Upper lobe of right lung (tissue), 1 donor: Measurements from ENCODE around the gene SERPINI1. TPM values are rescaled to one million over a fixed set of nuclear protein-coding genes. Genes with fewer than 3 reads are reported as not detected.
"Not testable (repeated sequence)": the region's sequence is repeated elsewhere in the genome, so short reads cannot be mapped to it uniquely, and the experiment has no call there.

ENCODE experiments used
- ATAC-seq: fragments of 200-7000 bp; cut with Tn5 transposase; one replicate; pipeline ENCODE4 v1.9.1; 2020; ENCODE audit warnings: mild to moderate bottlenecking, moderate library complexity
- DNase-seq: peaks from one replicate; pipeline ENCODE4 v3.0.0-alpha.2; 2020
- H3K27ac ChIP-seq: fragments of 200-600 bp; one replicate; pipeline ENCODE4 v1.8.0; 2022
- H3K27me3 ChIP-seq: fragments of 200-600 bp; one replicate; pipeline ENCODE4 v1.8.0; 2022; ENCODE audit warnings: mild to moderate bottlenecking
- H3K36me3 ChIP-seq: fragments of 200-600 bp; one replicate; pipeline ENCODE4 v1.8.0; 2022
- H3K4me1 ChIP-seq: fragments of 200-600 bp; one replicate; pipeline ENCODE4 v1.8.0; 2022
- H3K4me3 ChIP-seq: fragments of 200-600 bp; one replicate; pipeline ENCODE4 v1.8.0; 2022; ENCODE audit warnings: mild to moderate bottlenecking
- H3K9me3 ChIP-seq: fragments of 200-600 bp; one replicate; pipeline ENCODE4 v1.8.0; 2022
- CTCF ChIP-seq: fragments of 200-600 bp; IDR thresholded peaks from one replicate; pipeline ENCODE4 v1.8.0; 2022; ENCODE audit warnings: antibody characterized with exemption
- intact Hi-C: fragments of 100-400 bp; cut with DNase I; formaldehyde crosslinking; loops from one replicate; pipeline ENCODE4 v1.11.0; 2022
- total RNA-seq: library from RNA; stranded (reverse); fragmentation: NEBNext Ultra II Directional; extraction: Animal tissue kit (Norgen Biotek cat#: 25700); gene quantifications from one replicate; pipeline ENCODE4 v1.2.1, GENCODE V29; 2021
- donor health status: DM: no; HTN: yes; CAD: no; lungs with severe emphysema.

SERPINI1 gene
- total RNA-seq, 1 donor from 2014 or later: 7.1 TPM

- H3K27me3 ChIP-seq: no peaks in the 10 kb centered on the region
- H3K9me3 ChIP-seq: no peaks in the 10 kb centered on the region
- no peak overlapping the region for H3K4me3 ChIP-seq
- DNase-seq (no peak), ATAC-seq (peak; percentile 26)
- intact Hi-C loops: no loop called here
- no peak overlapping the region for H3K27ac ChIP-seq
- H3K4me1 ChIP-seq: peaks cover 2% of the 10 kb centered on the region
- no peaks in the 10 kb centered on the region for H3K36me3 ChIP-seq
- TF ChIP-seq CTCF: no peak
Measured at GRCh38 chr3:167820102-167820865, 84.8 kb downstream of the SERPINI1 start.

GRCh38 chr3:167821248-167821805, 85.8 kb downstream of the SERPINI1 start:
- no peak for ATAC-seq
- no peak for DNase-seq
- intact Hi-C loops: no loop called here

GRCh38 chr3:167823738-167824137, 88.2 kb downstream of the SERPINI1 start:
- no peaks in the 10 kb centered on the region for H3K36me3 ChIP-seq
- no peaks in the 10 kb centered on the region for H3K27me3 ChIP-seq
- intact Hi-C loops: no loop called here
- no peak for DNase-seq
- H3K4me3 ChIP-seq: no peak overlapping the region
- no peak for ATAC-seq
- TF ChIP-seq CTCF: no peak
- H3K4me1 ChIP-seq: no peaks in the 10 kb centered on the region
- no peak overlapping the region for H3K27ac ChIP-seq
- no peaks in the 10 kb centered on the region for H3K9me3 ChIP-seq

More at GRCh38 chr3:167821248-167821805, 85.8 kb downstream of the SERPINI1 start:
- Histone ChIP-seq H3K27ac (no peak overlapping the region), H3K4me3 (no peak overlapping the region), H3K36me3 (no peaks in the 10 kb centered on the region), H3K9me3 (no peaks in the 10 kb centered on the region), H3K4me1 (no peaks in the 10 kb centered on the region), H3K27me3 (no peaks in the 10 kb centered on the region)
- no peak for TF ChIP-seq CTCF

GRCh38 chr3:167827588-167827987, 92.1 kb downstream of the SERPINI1 start:
- intact Hi-C loops, ATAC-seq, H3K27ac ChIP-seq, H3K36me3 ChIP-seq, H3K4me3 ChIP-seq, H3K4me1 ChIP-seq, DNase-seq, H3K27me3 ChIP-seq, H3K9me3 ChIP-seq: not testable (repeated sequence)

- ATAC-seq (no peak), DNase-seq (no peak)
- H3K27ac ChIP-seq: no peak overlapping the region
- no peaks in the 10 kb centered on the region for H3K4me1 ChIP-seq
- H3K9me3 ChIP-seq: no peaks in the 10 kb centered on the region
- intact Hi-C loops: no loop called here
- TF ChIP-seq CTCF: no peak
- no peak overlapping the region for H3K4me3 ChIP-seq
- no peaks in the 10 kb centered on the region for H3K36me3 ChIP-seq
- H3K27me3 ChIP-seq: no peaks in the 10 kb centered on the region
Measured at GRCh38 chr3:167829071-167829470, 93.5 kb downstream of the SERPINI1 start.

GRCh38 chr3:167830007-167830406, 94.5 kb downstream of the SERPINI1 start:
- TF ChIP-seq CTCF: no peak
- intact Hi-C loops: no loop called here
- no peaks in the 10 kb centered on the region for H3K36me3 ChIP-seq
- no peak overlapping the region for H3K27ac ChIP-seq
- H3K27me3 ChIP-seq: no peaks in the 10 kb centered on the region
- H3K9me3 ChIP-seq: no peaks in the 10 kb centered on the region
- H3K4me1 ChIP-seq: no peaks in the 10 kb centered on the region
- H3K4me3 ChIP-seq: no peak overlapping the region
- DNase-seq (no peak), ATAC-seq (no peak)
